Lower lobe of right lung (tissue), 2 donors: ENCODE results near the gene RBFOX1. TPM values are rescaled to one million over a fixed set of nuclear protein-coding genes. Genes with fewer than 3 reads are reported as not detected.

Experiments
- ATAC-seq, 2 donors: fragments of 200-7000 bp; cut with Tn5 transposase; one replicate each; pipeline ENCODE4 v1.9.1; 2020 to 2022; ENCODE audit warnings: mild to moderate bottlenecking in 2 of 2, moderate library complexity in 2 of 2
- DNase-seq: peaks from one replicate; pipeline ENCODE4 v3.0.0-alpha.2; 2020
- H3K27ac ChIP-seq: fragments of 200-600 bp; one replicate; pipeline ENCODE4 v1.8.0; 2022
- H3K27me3 ChIP-seq: fragments of 200-600 bp; one replicate; pipeline ENCODE4 v1.8.0; 2022; ENCODE audit warnings: low read depth
- H3K36me3 ChIP-seq: fragments of 200-600 bp; one replicate; pipeline ENCODE4 v1.8.0; 2022; ENCODE audit warnings: mild to moderate bottlenecking
- H3K4me1 ChIP-seq: fragments of 200-600 bp; one replicate; pipeline ENCODE4 v1.8.0; 2022
- H3K4me3 ChIP-seq: fragments of 200-600 bp; one replicate; pipeline ENCODE4 v1.8.0; 2022; ENCODE audit warnings: mild to moderate bottlenecking
- H3K9me3 ChIP-seq: fragments of 200-600 bp; one replicate; pipeline ENCODE4 v1.8.0; 2022
- CTCF ChIP-seq: fragments of 200-600 bp; IDR thresholded peaks from one replicate; pipeline ENCODE4 v1.8.0; 2022; ENCODE audit warnings: antibody characterized with exemption, mild to moderate bottlenecking
- intact Hi-C: fragments of 100-400 bp; cut with DNase I; formaldehyde crosslinking; loops from one replicate; pipeline ENCODE4 v1.11.0; 2022
- total RNA-seq: library from RNA; stranded (reverse); fragmentation: NEBNext Ultra II Directional; extraction: Animal tissue kit (Norgen Biotek cat#: 25700); gene quantifications from one replicate; pipeline ENCODE4 v1.2.1, GENCODE V29; 2021
- donor health status: DM: no; HTN: yes; CAD: no; lungs with severe emphysema.

RBFOX1 gene
- total RNA-seq, 1 donor from 2014 or later, result not detected

DNA sequence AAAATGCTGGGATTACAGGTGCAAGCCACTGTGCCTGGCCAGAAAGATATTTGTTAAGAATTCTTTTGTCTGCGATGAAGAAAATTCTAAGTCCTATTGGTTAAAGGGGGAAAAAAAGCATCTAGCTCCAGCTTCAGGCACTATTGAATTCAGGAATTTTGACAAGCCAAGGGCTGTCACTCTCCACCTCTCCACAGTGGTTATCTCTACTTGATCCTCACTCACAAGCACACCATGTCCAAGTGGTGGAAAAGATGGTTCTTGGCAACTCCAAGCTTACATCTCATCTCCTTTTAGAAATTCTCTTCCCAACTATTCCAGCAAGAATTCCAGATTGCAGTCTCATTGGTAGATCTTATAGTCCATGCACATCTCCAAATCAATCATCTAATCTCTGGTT is 7.1 kb downstream of the RBFOX1 start:
- H3K36me3 ChIP-seq, result no peaks in the 10 kb centered on the region
- intact Hi-C loops, result no loop called here
- H3K9me3 ChIP-seq, result no peaks in the 10 kb centered on the region
- H3K27ac ChIP-seq, result no peak overlapping the region
- TF ChIP-seq CTCF, result no peak
- H3K4me1 ChIP-seq, result no peaks in the 10 kb centered on the region
- H3K4me3 ChIP-seq, result no peak overlapping the region
- DNase-seq (no peak), ATAC-seq (no peak)
- H3K27me3 ChIP-seq, result no peaks in the 10 kb centered on the region

- ATAC-seq, result no peak
- Histone ChIP-seq H3K4me3 (no peak overlapping the region), H3K27ac (no peak overlapping the region), H3K36me3 (no peaks in the 10 kb centered on the region), H3K4me1 (no peaks in the 10 kb centered on the region), H3K9me3 (no peaks in the 10 kb centered on the region), H3K27me3 (no peaks in the 10 kb centered on the region)
- TF ChIP-seq CTCF, result no peak
- intact Hi-C loops, result no loop called here
- DNase-seq, result no peak
These were observed 8.3 kb downstream of the RBFOX1 start for GRCh38 chr16:7340938-7341337.

DNA sequence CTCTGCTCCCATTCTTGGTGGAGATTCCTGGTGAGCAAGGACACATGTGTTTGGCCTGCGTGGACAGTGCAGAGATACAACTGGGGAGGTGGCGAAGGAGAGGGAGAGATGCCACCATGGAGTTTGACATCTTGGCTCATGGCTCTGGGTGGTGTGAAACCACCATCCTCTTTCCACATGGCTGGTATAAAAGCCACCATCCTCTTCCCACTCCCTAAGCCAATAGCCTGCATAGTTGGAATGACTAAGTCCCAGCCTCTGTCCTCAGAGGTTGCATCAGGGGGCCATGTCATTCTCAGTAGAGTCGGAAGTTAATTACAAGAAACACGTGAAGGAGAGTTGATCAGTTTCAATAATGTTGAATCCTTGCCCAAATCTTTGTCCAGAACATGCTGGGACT is 10.0 kb downstream of the RBFOX1 start:
- ATAC-seq (no peak), DNase-seq (no peak)
- intact Hi-C loops, result no loop called here
- H3K27ac ChIP-seq, result no peak overlapping the region
- H3K4me3 ChIP-seq, result no peak overlapping the region
- no peak for TF ChIP-seq CTCF
- no peaks in the 10 kb centered on the region for H3K36me3 ChIP-seq
- no peaks in the 10 kb centered on the region for H3K4me1 ChIP-seq
- H3K9me3 ChIP-seq, result no peaks in the 10 kb centered on the region
- no peaks in the 10 kb centered on the region for H3K27me3 ChIP-seq

- H3K36me3 ChIP-seq, result no peaks in the 10 kb centered on the region
- H3K4me1 ChIP-seq, result no peaks in the 10 kb centered on the region
- H3K27me3 ChIP-seq, result no peaks in the 10 kb centered on the region
- intact Hi-C loops, result no loop called here
- H3K27ac ChIP-seq, result no peak overlapping the region
- no peak for TF ChIP-seq CTCF
- H3K4me3 ChIP-seq, result no peak overlapping the region
- no peaks in the 10 kb centered on the region for H3K9me3 ChIP-seq
- ATAC-seq (no peak), DNase-seq (no peak)
These were observed 10.6 kb downstream of the RBFOX1 start for GRCh38 chr16:7343243-7343642.

DNA sequence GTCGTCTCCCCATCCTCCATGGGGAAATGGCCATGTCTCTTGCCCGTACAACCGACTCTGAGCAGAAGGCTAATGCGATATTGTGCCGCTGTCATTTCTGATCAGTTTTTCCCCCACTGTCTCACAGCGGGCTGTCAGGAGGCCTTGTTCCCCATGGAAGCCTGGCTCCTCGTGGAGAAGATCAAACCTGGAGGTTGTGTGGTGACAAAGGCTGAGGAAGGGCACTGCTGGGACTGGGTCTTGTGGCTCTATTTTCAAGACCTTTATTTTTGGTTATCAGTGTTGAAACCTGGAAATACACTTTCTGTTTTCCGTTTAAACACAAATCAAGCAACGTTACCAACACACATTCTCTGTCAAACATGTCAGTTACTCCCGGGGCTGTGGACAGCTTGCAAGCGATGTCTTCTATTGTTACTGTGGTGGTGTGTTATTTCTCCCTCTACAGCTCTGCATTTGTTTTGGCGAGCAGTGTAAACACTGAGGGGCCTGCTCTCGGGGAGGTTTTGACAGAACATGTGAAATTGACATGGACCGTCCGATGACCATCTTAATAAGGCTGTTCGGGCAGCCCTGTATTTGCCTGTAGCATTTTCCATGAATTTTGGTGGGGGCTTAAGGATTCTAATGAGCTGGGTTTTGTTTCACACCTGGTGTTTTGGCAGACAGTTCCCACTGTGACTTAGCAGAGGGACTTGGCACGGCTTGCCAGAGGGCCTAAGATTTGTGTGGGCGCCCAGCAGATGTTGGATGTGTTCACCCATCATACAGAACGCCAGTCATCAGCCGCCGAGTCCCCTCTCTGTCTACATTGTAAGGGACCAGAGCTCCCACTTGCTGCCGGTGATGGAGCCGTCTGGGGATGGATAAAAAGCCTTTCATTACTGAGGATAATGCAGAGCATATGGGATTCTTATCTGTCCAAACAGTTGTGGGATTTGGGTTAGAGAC is 12.5 kb downstream of the RBFOX1 start:
- ATAC-seq (no peak), DNase-seq (no peak)
- Histone ChIP-seq H3K36me3 (no peaks in the 10 kb centered on the region), H3K9me3 (no peaks in the 10 kb centered on the region), H3K4me1 (no peaks in the 10 kb centered on the region), H3K4me3 (no peak overlapping the region), H3K27me3 (no peaks in the 10 kb centered on the region), H3K27ac (no peak overlapping the region)
- intact Hi-C loops, result no loop called here
- TF ChIP-seq CTCF, result no peak
